NCI-H774 (cell line): Measurements from ENCODE around the gene TAPBP.

ENCODE experiments used
- DNase-seq: peaks from one replicate; lab custom pipeline; 2025; lab: John Stamatoyannopoulos, UW

Gene TAPBP

DNA sequence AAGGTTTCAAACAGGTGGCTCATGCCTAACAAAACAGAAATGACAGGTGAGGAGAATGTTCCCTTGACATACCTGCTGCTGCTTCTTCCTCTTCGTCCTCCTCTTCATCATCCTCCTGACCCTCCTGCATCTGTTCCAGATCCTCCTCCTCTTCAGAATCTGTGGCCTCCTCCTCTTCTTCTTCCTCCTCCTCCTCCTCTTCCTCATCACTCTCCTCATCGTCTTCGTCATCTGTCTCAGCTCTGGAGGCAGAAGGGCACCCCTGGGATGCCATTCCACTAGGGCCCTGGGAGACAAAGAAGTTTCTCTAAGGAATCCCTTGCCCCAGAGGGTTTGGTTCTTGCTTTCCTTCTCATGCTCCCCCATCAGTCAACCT, 6.0 kb upstream of the TAPBP start:
- no peak for DNase-seq

GRCh38 chr6:33318426-33319073, 4.7 kb upstream of the TAPBP start:
- DNase-seq, result no peak

DNA sequence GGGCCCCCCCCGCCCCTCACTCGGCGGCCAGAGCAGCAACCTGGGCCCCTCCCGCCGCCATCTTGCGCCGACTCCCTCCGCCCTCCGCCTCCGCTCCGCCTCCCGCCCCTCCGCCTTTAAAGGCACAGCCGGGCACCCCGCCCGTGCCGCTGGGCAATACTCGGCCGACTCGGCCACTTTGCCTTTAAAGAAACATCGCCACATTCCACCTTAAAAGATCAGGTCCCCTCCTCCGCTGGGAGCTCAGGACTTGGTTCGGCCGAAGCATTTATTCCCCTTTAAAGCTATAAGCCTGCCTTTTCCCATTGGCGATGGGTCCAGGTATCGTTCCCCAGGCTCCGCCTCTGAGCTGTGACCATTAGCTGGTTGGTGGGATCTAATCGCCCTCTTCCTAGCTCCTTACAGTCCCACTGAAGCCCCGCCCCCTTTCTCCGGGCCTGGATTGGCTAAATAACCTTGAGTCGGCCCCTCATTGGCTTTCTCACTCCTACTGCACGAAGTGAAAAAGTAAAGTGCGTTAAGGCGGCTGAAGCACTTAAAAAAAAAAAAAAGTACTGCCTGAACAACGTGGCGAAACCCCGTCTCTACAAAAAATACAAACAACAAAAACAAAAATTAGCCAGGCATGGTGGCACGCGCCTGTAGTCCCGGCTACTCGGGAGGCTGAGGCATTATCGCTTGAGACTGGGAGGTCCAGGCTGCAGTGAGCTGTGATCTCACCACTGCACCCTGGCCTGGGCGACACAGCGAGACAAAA, 4.0 kb upstream of the TAPBP start, which contains the start of gene ZBTB22:
TSS of gene ZBTB22 (minus strand) at position 76 of the 757 bp plus-strand sequence. CDS start 828 bp downstream, outside the sequence.
- DNase-seq, result peak; percentile 96

DNA sequence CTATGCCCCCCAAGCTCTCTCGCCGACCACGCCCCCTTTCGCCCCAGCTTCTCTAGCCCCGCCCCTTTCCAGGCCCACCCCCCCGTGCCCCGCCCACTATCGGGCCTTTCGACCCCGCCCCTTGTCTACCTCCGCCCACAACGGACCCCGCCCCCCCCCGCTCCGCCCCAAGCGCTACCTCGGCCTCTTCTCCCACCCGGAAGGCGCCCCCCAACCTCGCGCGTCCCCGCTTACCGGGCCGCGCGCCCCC, 3.5 kb upstream of the TAPBP start:
- DNase-seq, result no peak

- no peak for DNase-seq
Observed at GRCh38 chr6:33316603-33317418, 2.9 kb upstream of the TAPBP start.

GRCh38 chr6:33315793-33316602, 2.1 kb upstream of the TAPBP start:
- no peak for DNase-seq

GRCh38 chr6:33314943-33315792, 1.3 kb upstream of the TAPBP start:
- DNase-seq, result peak; percentile 24

DNA sequence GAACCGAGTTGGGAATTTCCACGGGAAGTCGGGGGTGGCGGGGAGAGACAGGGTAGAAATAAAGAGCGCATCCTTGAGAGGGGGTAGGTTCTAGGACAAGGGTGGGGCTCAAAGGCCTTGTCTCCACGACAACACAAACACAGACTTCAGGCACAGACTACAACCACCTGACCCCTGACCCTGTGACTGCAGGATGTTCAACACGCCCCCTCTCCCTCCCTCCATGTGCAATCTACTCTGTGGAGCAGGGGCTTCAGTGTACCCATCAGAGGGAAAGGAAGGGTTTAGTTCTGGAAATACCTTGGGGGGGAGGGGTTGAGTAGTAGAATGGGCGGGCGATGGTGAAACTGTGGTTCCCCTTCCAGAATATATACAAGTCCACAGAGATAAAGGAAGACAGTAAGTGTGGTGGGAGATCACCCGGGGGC, 651 bp upstream of the TAPBP start:
- peak; percentile 40 for DNase-seq

DNA sequence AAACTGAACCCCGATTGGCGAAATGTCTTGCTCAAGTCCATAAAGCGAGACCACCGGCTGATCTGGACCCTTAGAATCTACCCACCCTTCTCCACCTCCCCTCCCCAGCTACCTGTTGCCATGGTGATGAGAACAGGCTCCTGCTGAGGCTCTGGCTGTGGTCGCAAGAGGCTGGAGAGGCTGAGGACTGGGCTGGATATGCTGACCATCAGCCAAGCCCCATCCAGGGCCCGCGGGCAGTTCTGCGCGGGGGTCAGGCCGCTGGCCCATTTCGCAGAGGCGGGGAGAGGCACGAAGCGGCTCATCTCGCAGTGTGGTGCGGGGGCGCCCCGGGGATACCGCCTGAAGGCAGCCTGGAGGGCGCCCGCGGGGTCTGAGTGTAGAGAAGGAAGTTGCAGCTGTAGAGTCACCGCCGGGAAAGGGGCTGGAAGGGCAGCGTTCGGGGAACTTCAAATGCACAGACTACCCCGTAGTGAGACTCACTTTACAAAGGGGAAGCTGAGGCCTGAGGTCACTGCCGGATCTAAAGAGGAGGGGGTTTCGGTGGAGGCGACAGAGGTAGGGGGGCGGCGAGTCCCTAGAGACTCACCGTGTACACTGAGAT, 671 bp downstream of the TAPBP start:
- peak; percentile 51 for DNase-seq

DNA sequence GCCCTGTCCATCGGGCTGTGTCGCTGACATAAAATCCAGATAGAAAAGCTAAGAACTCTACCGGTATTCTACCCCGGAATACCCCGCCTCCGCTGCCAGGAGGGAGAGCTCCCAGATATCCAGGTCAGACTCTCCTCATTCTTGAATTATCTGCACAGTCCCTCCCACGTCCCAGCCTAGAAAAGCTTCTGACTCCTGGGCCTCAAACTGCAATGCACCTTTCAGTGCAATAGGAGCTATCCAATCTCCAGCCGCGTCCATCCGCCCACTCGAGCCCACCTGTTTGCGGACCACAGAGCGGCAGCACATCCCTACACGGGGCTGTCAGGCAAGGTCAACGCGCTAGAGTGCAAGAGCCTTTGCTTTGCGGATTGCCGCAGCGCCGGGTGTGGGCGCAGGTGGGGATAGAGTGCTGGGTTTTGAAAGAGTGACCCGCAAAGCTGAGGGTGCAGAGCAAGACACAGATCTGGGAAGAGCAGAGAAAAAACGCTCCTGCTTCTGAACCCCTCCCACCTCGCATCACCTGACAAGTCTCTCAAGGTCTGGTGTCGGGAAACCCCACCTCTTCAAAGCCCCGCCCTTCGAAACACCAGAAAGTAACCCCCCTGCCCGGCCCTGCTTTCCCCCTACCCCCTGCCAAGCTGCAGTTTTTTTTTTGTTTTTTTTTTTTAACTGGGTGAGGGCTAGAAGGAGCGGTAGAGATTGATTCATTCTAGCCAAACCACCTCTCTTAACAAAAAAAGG, 1.3 kb downstream of the TAPBP start:
- peak; percentile 87 for DNase-seq

DNA sequence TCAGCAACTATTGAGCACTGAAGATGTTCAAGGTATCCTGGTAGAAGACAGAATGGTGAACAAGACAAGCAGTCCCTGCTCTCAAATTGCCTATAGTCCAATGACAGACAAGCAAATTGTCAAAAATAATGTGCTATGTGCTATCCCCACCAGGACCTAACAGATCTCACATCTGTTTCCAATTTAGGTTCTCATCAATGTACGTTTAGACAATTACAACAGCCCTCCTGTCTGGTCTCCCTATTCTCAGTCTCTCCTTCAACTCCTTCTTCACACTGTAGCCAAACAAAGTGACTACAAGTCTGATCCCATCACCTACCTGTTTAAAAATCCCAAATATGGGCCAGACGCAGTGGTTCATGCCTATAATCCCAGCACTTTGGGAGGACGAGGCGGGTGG, 7.5 kb downstream of the TAPBP start:
- DNase-seq, result no peak

- no peak for DNase-seq
Observed at GRCh38 chr6:33305052-33305451, 8.8 kb downstream of the TAPBP start.

- DNase-seq, result no peak
Observed at GRCh38 chr6:33304216-33304615, 9.7 kb downstream of the TAPBP start.

DNA sequence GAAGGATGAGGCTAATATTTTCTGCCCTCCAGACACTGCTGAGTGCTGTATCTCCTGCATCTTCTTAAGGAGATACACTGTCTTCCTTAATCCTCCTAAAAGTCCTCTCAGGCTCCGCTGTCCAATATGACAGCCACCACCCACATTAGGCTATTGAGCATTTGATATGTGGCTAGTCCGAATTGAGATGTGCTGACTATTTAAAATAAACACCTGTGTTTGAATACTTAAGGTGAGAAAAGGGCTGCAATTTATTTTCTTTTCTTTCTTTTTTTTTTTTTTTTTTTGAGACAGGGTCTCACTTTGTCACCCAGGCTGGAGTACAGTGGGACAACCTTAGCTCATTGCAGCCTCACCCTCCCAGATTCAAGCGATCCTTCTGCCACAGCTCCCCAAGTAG, 12.0 kb downstream of the TAPBP start:
- no peak for DNase-seq

GRCh38 chr6:33299237-33299944, 14.5 kb downstream of the TAPBP start:
- DNase-seq, result peak; percentile 90

DNA sequence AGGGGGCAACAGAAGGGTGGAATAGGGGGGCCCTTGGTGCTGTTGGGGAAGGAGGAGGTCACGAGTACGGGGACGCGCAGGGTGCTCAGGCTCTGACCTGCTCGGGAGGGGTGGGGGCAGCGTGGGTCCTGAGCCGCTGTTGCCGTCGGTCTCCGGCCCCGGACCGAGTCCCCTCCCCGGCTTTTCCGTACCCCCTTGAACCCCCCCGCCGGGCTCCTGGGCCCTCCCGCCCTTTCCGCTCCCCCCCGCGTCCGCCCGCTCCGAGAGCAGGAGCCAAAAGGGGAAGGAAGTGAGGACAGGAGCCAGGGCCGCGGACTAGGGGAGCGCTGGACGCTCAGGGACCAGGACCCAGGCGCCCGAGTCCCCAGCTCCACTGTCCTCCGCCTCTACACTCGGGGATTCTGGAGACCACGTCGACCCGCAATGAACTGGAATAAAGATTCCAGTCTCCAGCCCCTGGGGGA, 15.1 kb downstream of the TAPBP start, which contains the start of gene RGL2:
TSS of gene RGL2 (minus strand) at position 170 of the 464 bp plus-strand sequence. CDS start 332 bp downstream, outside the sequence.
- peak; percentile 37 for DNase-seq

DNA sequence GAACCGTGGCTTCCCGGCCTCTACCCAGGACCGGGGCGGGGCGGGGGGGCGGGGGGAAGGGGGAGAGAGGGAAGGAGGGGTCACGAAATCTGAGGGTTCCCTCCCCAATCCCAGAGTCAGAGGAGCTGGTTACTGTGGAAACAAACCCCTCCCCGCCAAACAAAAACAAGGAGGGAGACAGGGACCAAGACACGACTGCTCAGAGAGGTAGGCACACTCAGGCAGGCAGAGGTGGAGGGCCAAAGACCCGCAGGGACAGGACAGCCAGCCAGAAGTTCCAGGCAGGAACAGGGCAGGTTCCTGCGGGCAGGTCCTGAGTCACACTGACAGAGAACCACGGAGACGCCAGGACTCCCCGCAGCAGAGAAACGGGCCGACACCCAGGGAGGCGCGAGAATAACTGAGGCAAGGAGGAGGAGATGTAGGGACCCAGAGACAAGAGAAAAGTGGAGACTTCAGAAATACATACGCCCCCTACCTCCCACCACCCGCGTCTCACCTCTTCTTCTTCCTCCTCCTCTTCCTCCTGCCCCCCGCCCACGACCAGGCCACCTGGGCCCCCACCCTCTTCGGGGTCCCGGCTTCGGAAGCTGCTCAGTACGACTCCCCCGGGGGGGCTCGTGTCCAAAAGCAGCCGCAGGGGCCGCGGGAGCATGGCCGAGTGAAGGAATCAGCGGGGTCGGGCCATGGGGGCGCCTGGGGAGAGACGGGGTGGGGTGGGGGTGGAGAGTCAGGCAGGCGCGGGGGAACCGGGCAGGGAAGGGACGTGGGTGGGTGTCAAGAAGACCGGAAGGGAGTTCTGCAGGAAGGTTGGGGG, 15.7 kb downstream of the TAPBP start:
- DNase-seq, result peak; percentile 23

DNA sequence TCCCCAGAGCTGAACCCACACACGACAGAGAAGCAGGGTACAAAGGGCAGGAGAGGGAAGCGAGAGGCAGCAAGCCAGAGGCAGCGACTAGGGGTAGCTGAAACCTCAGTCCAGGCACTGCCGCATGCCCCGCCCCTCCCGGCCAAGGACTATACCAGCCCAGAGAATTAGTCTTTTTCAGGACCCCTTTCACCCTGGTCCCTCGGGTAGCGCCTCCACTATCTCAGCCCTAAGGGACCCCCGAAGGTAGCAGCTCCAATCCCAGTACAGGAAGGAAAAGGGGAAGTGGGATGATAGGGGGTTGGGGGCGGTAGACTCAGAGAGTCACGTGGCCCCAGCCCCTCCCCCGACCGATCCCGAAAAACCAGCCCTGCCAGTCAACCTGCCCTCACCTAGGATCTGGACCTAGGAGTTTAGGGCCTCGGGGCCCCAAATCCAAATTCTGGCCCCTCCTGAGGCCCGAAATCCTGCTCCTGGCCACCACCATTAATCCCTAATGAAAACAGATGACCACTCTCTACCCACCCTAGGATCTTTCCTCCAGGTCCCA, 16.4 kb downstream of the TAPBP start:
- DNase-seq, result no peak
